HepG2 (cell line): ENCODE results near the gene THOP1. TPM values are rescaled to one million over a fixed set of nuclear protein-coding genes. Genes with fewer than 3 reads are reported as not detected.

Experiments
- ATAC-seq: fragments of 200-7000 bp; cut with Tn5 transposase; 3 replicates; pipeline ENCODE4 v1.9.1; 2020; ENCODE audit warnings: mild to moderate bottlenecking, moderate library complexity
- BruUV-seq: library from RNA; stranded (reverse); fragments of 400-500 nt; replicated peaks from 2 replicates; lab custom pipeline; 2021; lab: Mats Ljungman, UMichigan
- CTCF ChIA-PET: fragments of 300-600 bp; formaldehyde crosslinking; extraction: SDS; loops from one replicate; lab custom pipeline; 2021; ENCODE audit warnings: low total read pairs, inconsistent platforms, low intra/inter-chr PET ratio; lab: Yijun Ruan, JAX
- POLR2A ChIA-PET: fragments of 350-600 bp; sonication (Branson Sonifier 250); formaldehyde crosslinking; loops from one replicate; lab custom pipeline; 2020; ENCODE audit warnings: antibody characterized with exemption, inconsistent platforms; lab: Yijun Ruan, JAX
- DNase-seq: peaks from one replicate; pipeline ENCODE4 v3.0.0-alpha.2; 2015; ENCODE audit warnings: low spot score
- FAIRE-seq: peaks from 3 replicates; lab custom pipeline; 2011; peaks lifted over from hg19 to GRCh38; lab: Jason Lieb, UNC
- H2AFZ ChIP-seq: one replicate; pipeline ENCODE4 v1.6.1; 2011; ENCODE audit warnings: low read length, inconsistent platforms
- H3K27ac ChIP-seq: fragments of 300-600 bp; 3 replicates; pipeline ENCODE4 v1.8.0; 2011; ENCODE audit warnings: mixed run types, mild to moderate bottlenecking, mixed read lengths, low read length, inconsistent platforms; ENCODE audit not compliant: insufficient read depth; ENCODE audit errors: extremely low read length
- H3K27me3 ChIP-seq, 2 experiments: fragments of 200-600 bp in 1 of 2; 2 replicates in 1 of 2; 3 replicates in 1 of 2; pipeline versions ENCODE4 v1.6.0 to v1.8.0; 2011; ENCODE audit warnings: low read length in 2 of 2, mild to moderate bottlenecking in 2 of 2, moderate library complexity in 2 of 2, inconsistent platforms in 1 of 2; ENCODE audit not compliant: insufficient read depth in 2 of 2, control insufficient read depth in 1 of 2
- H3K36me3 ChIP-seq, 2 experiments: fragments of 200-600 bp in 1 of 2; replicated peaks in 1 of 2; 2 replicates in 1 of 2; 3 replicates in 1 of 2; pipeline versions ENCODE4 v1.5.1 to v1.8.0; 2011; ENCODE audit warnings: low read length in 2 of 2, inconsistent platforms in 1 of 2; ENCODE audit not compliant: insufficient read depth in 2 of 2, control insufficient read depth in 1 of 2
- H3K4me1 ChIP-seq: 2 replicates; pipeline ENCODE4 v1.5.1; 2012; ENCODE audit warnings: low read length, inconsistent platforms; ENCODE audit not compliant: insufficient read depth
- H3K4me2 ChIP-seq: 2 replicates; pipeline ENCODE4 v1.6.0; 2011; ENCODE audit warnings: low read depth, low read length, inconsistent platforms
- H3K4me3 ChIP-seq, 3 experiments: fragments of 200-600 bp in 1 of 3; sonication (generic), shearing (Covaris generic) in 1 of 3; replicated peaks in 1 of 3; 2 replicates each; pipeline ENCODE4 v1.5.1; 2011 to 2016; ENCODE audit warnings: low read length in 3 of 3, inconsistent platforms in 2 of 3, low read depth in 2 of 3, mild to moderate bottlenecking in 2 of 3, control low read depth in 1 of 3, mixed read lengths in 1 of 3; ENCODE audit not compliant: insufficient read depth in 1 of 3
- H3K79me2 ChIP-seq: one replicate; pipeline ENCODE4 v1.6.1; 2011; ENCODE audit warnings: low read length, inconsistent platforms; ENCODE audit not compliant: insufficient read depth
- H3K9ac ChIP-seq: 2 replicates; pipeline ENCODE4 v1.6.0; 2011; ENCODE audit warnings: mild to moderate bottlenecking, low read depth, low read length, inconsistent platforms; ENCODE audit not compliant: insufficient read depth
- H3K9me3 ChIP-seq: 2 replicates; pipeline ENCODE4 v1.5.1; 2012; ENCODE audit warnings: mild to moderate bottlenecking, low read length
- H4K20me1 ChIP-seq: 2 replicates; pipeline ENCODE4 v1.6.0; 2011; ENCODE audit warnings: inconsistent platforms, mild to moderate bottlenecking, low read length, moderate library complexity; ENCODE audit not compliant: insufficient read depth
- AKAP8 ChIP-seq: sonication (generic); formaldehyde crosslinking; IDR thresholded peaks from 2 replicates; pipeline ENCODE4 v1.5.1; 2020; ENCODE audit warnings: mild to moderate bottlenecking, missing genetic modification reagents
- BHLHE40 ChIP-seq: IDR thresholded peaks from 2 replicates; pipeline ENCODE4 v1.6.1; 2011; ENCODE audit warnings: low read length, improper control_type of control experiment
- CEBPB ChIP-seq: IDR thresholded peaks from 2 replicates; pipeline ENCODE4 v1.6.1; 2011; ENCODE audit warnings: low read depth, low read length, improper control_type of control experiment, borderline replicate concordance
- ETS1 ChIP-seq: sonication (generic); formaldehyde crosslinking; IDR thresholded peaks from 2 replicates; pipeline ENCODE4 v1.4.0; 2020; ENCODE audit warnings: missing genetic modification reagents
- JUN ChIP-seq: sonication (generic); formaldehyde crosslinking; IDR thresholded peaks from 2 replicates; pipeline ENCODE4 v1.4.0; 2020; ENCODE audit warnings: mild to moderate bottlenecking, missing genetic modification reagents
- SYNCRIP ChIP-seq: fragments of 200-400 bp; formaldehyde crosslinking; IDR thresholded peaks from 2 replicates; pipeline ENCODE4 v1.6.1; 2018; ENCODE audit warnings: mild to moderate bottlenecking, low read depth, low read length; ENCODE audit not compliant: insufficient read depth
- TCF12 ChIP-seq, 2 experiments: fragments of 450-650 bp in 1 of 2; sonication (generic) in 1 of 2; formaldehyde crosslinking in 1 of 2; IDR thresholded peaks; 2 replicates each; pipeline versions ENCODE4 v1.6.1 to v1.8.0; 2017 to 2022; ENCODE audit warnings: antibody characterized with exemption in 1 of 2, mild to moderate bottlenecking in 1 of 2, missing genetic modification reagents in 1 of 2, moderate library complexity in 1 of 2
- ZNF232 ChIP-seq: sonication (generic); formaldehyde crosslinking; IDR thresholded peaks from 2 replicates; pipeline ENCODE4 v1.4.0; 2020; ENCODE audit warnings: missing genetic modification reagents, borderline replicate concordance
- ZNF740 ChIP-seq: sonication (generic); formaldehyde crosslinking; IDR thresholded peaks from 2 replicates; pipeline ENCODE4 v1.4.0; 2020; ENCODE audit warnings: missing genetic modification reagents
- WGBS: methylation state at CpG from one replicate; pipeline ENCODE4 v1.1.6; 2017; ENCODE audit warnings: low lambda C conversion rate; 5-methylcytosine and 5-hydroxymethylcytosine counted together
- in situ Hi-C: cut with HindIII; loops from 2 replicates; pipeline ENCODE4 v1.10.0; 2017; ENCODE audit warnings: low pct_unique_long_range_greater_than_20kb; ENCODE audit not compliant: extremely low pct_ligation_motif_present
- intact Hi-C: fragments of 100-400 bp; cut with micrococcal nuclease; formaldehyde crosslinking; loops from one replicate; pipeline ENCODE4 v1.10.0; 2022; ENCODE audit not compliant: unreplicated experiment
- polyA plus RNA-seq, 8 experiments: library from polyadenylated mRNA; depleted of rRNA in 3 of 8; stranded (reverse) in 7 of 8; unstranded in 1 of 8; fragments of >200 nt; fragmentation: Illumina TruSeq in 4 of 8; extraction: Trizol in 4 of 8; gene quantifications; 2 replicates each; pipeline versions ENCODE4 v1.2.1 to v1.2.3, GENCODE V29; 2011 to 2016; ENCODE audit warnings: low read depth in 4 of 8, missing spikeins in 1 of 8, mixed read lengths in 1 of 8; ENCODE audit not compliant: insufficient read depth in 1 of 8
- total RNA-seq, 5 experiments: library from RNA; depleted of rRNA; stranded (reverse); fragments of >200 nt; fragmentation: Illumina TruSeq; extraction: Trizol; gene quantifications; 2 replicates each; pipeline ENCODE4 v1.2.3, GENCODE V29; 2016; ENCODE audit warnings: low read depth in 1 of 5
- TF ChIP-seq, protein P1 (sequence below): sonication (generic); formaldehyde crosslinking; IDR thresholded peaks from 2 replicates; pipeline ENCODE4 v1.8.0; 2022; ENCODE audit warnings: mild to moderate bottlenecking, missing genetic modification reagents; ENCODE audit not compliant: insufficient replicate concordance

Gene THOP1
- total and polyA plus RNA-seq, 2 of the 13 experiments (the other 11 are each of a cell fraction or from before 2014, with no cell fraction given), result 74.4 to 116 TPM

DNA sequence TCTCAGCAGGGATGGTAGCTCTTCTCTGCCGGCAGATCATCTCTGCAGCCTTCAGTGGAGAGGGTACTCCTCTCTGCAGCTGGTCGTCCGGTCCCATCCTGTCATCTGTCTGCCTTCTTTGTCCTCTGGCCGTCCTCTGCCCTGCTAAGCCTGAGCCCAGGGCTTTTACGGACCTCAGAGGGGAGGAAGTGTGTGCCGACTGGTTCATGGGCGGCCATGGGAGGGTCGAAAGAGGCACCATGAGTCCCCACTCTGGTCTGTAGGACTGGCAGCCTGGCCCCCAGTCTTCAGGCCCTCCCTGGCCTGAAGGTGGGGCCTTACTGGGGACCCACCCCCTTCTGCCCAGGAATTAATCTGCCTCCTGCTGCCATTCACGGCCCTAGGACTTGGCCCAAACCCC is 38.3 kb downstream of the THOP1 start:
- no peaks in the 10 kb centered on the region for H3K27me3 ChIP-seq

More for the DNA sequence above, 38.3 kb downstream of the THOP1 start:
- no peak for TF ChIP-seq SYNCRIP
- TF ChIP-seq ZNF740, result no peak
- TF ChIP-seq AKAP8 (CRISPR knock-in tag), result no peak
- no peak for TF ChIP-seq JUN (CRISPR knock-in tag)
- no peak for TF ChIP-seq TCF12 (IDR thresholded peaks at IDR 0.05)
- no peak for TF ChIP-seq TCF12 (CRISPR knock-in tag; IDR thresholded peaks at IDR 0.05)
- TF ChIP-seq, protein P1, sequence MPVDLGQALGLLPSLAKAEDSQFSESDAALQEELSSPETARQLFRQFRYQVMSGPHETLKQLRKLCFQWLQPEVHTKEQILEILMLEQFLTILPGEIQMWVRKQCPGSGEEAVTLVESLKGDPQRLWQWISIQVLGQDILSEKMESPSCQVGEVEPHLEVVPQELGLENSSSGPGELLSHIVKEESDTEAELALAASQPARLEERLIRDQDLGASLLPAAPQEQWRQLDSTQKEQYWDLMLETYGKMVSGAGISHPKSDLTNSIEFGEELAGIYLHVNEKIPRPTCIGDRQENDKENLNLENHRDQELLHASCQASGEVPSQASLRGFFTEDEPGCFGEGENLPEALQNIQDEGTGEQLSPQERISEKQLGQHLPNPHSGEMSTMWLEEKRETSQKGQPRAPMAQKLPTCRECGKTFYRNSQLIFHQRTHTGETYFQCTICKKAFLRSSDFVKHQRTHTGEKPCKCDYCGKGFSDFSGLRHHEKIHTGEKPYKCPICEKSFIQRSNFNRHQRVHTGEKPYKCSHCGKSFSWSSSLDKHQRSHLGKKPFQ (CRISPR knock-in tag), result no peak
- no peak for TF ChIP-seq ZNF232 (CRISPR knock-in tag)
- TF ChIP-seq BHLHE40, result no peak
- TF ChIP-seq ETS1 (CRISPR knock-in tag), result no peak
- TF ChIP-seq CEBPB, result no peak
- TF ChIP-seq, all 625 proteins: peak for 0
- H3K79me2 ChIP-seq, result no peaks in the 10 kb centered on the region
- 95% methylated on average over 4 of the region's 9 CpGs for WGBS
- no TSS peak for BruUV-seq
- no peaks in the 10 kb centered on the region for H3K9me3 ChIP-seq
- H3K9ac ChIP-seq, result no peak overlapping the region
- H3K4me1 ChIP-seq, result peaks cover 8% of the 10 kb centered on the region
- intact Hi-C loops, result no loop called here
- no peaks in the 10 kb centered on the region for H4K20me1 ChIP-seq
- H3K4me3 ChIP-seq, result no peak overlapping the region
- H3K4me2 ChIP-seq, result no peak overlapping the region
- no peaks in the 10 kb centered on the region; a peak in 1 of 5 replicates for H3K36me3 ChIP-seq
- no peak for FAIRE-seq
- no peak for ATAC-seq
- no peak for DNase-seq
- in situ Hi-C loops, result no loop called here
- ChIA-PET CTCF (no interaction called here), POLR2A (interaction anchor here (0.8 to 3.4 kb wide), 4 partner anchors 14 to 43 kb away, joined by 3 to 9 read pairs (median 4); partner anchors contain the start of gene ZNF556)
- no peak overlapping the region for H3K27ac ChIP-seq
- H2AFZ ChIP-seq, result no peak overlapping the region
